ENCODE measurements around the gene RABL6.

- TF ChIP-seq EZH2 (IDR thresholded peaks at IDR 0.05; ENCODE audit: insufficient read depth, low read length) (no peak), CTCF (IDR thresholded peaks at IDR 0.05; ENCODE audit: insufficient read depth, low read depth, low read length) (no peak)
Observed at GRCh38 chr9:136802321-136802720, 5.4 kb upstream of the RABL6 start.
